Heart left ventricle (tissue), 16 donors: ENCODE results near the gene ZDHHC5. TPM values are rescaled to one million over a fixed set of nuclear protein-coding genes. Genes with fewer than 3 reads are reported as not detected.

Experiments
- ATAC-seq, 4 donors: fragments of 200-7000 bp; cut with Tn5 transposase; one replicate each; pipeline ENCODE4 v1.9.1; 2020 to 2022; ENCODE audit warnings: moderate library complexity in 4 of 4, mild to moderate bottlenecking in 3 of 4, moderate number of reproducible peaks in 1 of 4
- DNase-seq, 5 donors: peaks; one replicate each; pipeline ENCODE4 v3.0.0-alpha.2; 2020
- H3K27ac ChIP-seq, 12 donors: fragments of 200-600 bp; sonication (generic) in 4 of 12; one replicate each; pipeline versions ENCODE4 v1.5.0 to v1.8.0; 2016 to 2022; ENCODE audit warnings: mild to moderate bottlenecking in 2 of 12
- H3K27me3 ChIP-seq, 9 donors: fragments of 200-600 bp; sonication (generic) in 2 of 9; one replicate each; pipeline versions ENCODE4 v1.5.1 to v1.8.0; 2016 to 2022; ENCODE audit warnings: mild to moderate bottlenecking in 3 of 9
- H3K36me3 ChIP-seq, 9 donors: fragments of 200-600 bp; sonication (generic) in 2 of 9; one replicate each; pipeline versions ENCODE4 v1.5.0 to v1.8.0; 2018 to 2022; ENCODE audit warnings: mild to moderate bottlenecking in 2 of 9
- H3K4me1 ChIP-seq, 12 donors: fragments of 200-600 bp; sonication (generic) in 4 of 12; one replicate each; pipeline versions ENCODE4 v1.5.0 to v1.8.0; 2016 to 2022; ENCODE audit warnings: mild to moderate bottlenecking in 3 of 12
- H3K4me3 ChIP-seq, 12 donors: fragments of 200-600 bp; sonication (generic) in 4 of 12; one replicate each; pipeline versions ENCODE4 v1.5.0 to v1.8.0; 2017 to 2022; ENCODE audit warnings: mild to moderate bottlenecking in 9 of 12, moderate library complexity in 4 of 12
- H3K9me3 ChIP-seq, 12 donors: fragments of 200-600 bp; sonication (generic) in 4 of 12; one replicate each; pipeline versions ENCODE4 v1.5.0 to v1.8.0; 2016 to 2022; ENCODE audit warnings: mild to moderate bottlenecking in 1 of 12
- POLR2A ChIP-seq, 2 donors: fragments of 450-650 bp; IDR thresholded peaks; one replicate each; pipeline ENCODE4 v1.6.1; 2017; ENCODE audit warnings: antibody characterized with exemption in 2 of 2, mild to moderate bottlenecking in 2 of 2, moderate library complexity in 2 of 2
- WGBS, 4 donors: extraction: QIAGEN DNeasy Blood & Tissue Kit in 2 of 4; methylation state at CpG; one replicate each; pipeline versions ENCODE4 v1.1.5 to v1.1.7; 2013 to 2018; 5-methylcytosine and 5-hydroxymethylcytosine counted together
- intact Hi-C, 10 donors: fragments of 100-400 bp; cut with DNase I; formaldehyde crosslinking; loops; one replicate each; pipeline versions ENCODE4 v1.11.1 to v1.14.2; 2022
- polyA plus RNA-seq, 2 donors: library from polyadenylated mRNA; stranded (reverse); fragments of 200-250 nt; gene quantifications; one replicate each; pipeline ENCODE4 v1.2.3, GENCODE V29; 2013
- total RNA-seq, 9 donors: library from RNA; depleted of rRNA in 2 of 9; stranded (reverse); fragments of >200 nt in 2 of 9; fragmentation: NEBNext Ultra II Directional in 3 of 9; extraction: Animal tissue kit (Norgen Biotek cat#: 25700) in 3 of 9; gene quantifications; one replicate each; pipeline versions ENCODE4 v1.1.0 to v1.2.4, GENCODE V29; 2016 to 2023
- TF ChIP-seq, protein P1 (sequence below), 12 donors: fragments of 200-600 bp; sonication (generic) in 4 of 12; IDR thresholded peaks; one replicate each; pipeline versions ENCODE4 v1.5.0 to v1.8.0; 2018 to 2022; ENCODE audit warnings: antibody characterized with exemption in 12 of 12, mild to moderate bottlenecking in 5 of 12
- donor health status: ischemic (EF 13 %, LVEDD 7.1; RV severe dilation, severe dysfunction).
- donor health status: healthy with polysubstance abuse.
- donor health status: DM: no; HTN: yes; CAD: no.
- donor health status: DM: no; HTN: no; CAD: no.
- donor health status: ischemic (EF 25% LVEDD 6.9; RV normal size, moderate dysfunction).
- donor health status: ischemic (EF 25% LVEDD 5.7; RV mildly dilated, moderate dysfunction).
- donor health status: healthy.
- donor health status: DM: yes; HTN: yes; CAD: no.
- donor health status: ischemic (EF 35%, LVEDD 5.7; RV mildly dilated, moderate dysfunction).
- donor health status: nonischemic (EF 11% LVEDD 7.7; RV severe dilation, severe dysfunction).
- donor health status: DM: yes; HTN: yes; CAD: no.
- donor health status: PGD.
- donor health status: ischemic (EF 29% LVEDD 5.4; RV normal size, mild dysfunction).
- donor health status: nonischemic (EF 23%, LVEDD 6.1; RV moderate dilation, normal function).

The ZDHHC5 gene
- total and polyA plus RNA-seq, 11 donors: 21.9 to 63.6 (median 45.7) TPM

DNA sequence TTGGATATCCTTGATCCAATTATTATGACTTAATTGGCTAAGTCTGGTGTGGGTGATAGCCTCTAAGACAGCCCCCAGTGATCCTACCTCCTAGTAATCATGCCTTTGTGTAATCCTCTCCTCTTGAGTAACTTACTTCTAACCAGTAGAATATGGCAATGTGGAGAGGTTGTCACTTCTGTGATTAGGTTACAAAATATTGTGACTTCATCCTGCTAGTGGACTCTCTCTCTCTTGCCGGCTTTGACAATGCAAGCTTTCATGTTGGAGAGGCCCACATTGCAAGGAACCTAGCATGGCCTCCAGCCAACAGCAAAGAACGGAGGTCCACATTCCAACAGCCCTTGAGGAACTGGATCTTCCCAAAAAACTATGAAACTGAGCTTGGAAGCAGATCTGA lies 37.7 kb upstream of the ZDHHC5 start:
- no peak overlapping the region for H3K27ac ChIP-seq
- H3K27me3 ChIP-seq: no peaks in the 10 kb centered on the region
- no peak overlapping the region for H3K4me3 ChIP-seq
- ATAC-seq (no peak), DNase-seq (no peak)
- no peaks in the 10 kb centered on the region for H3K4me1 ChIP-seq
- no peak for TF ChIP-seq POLR2A (IDR thresholded peaks at IDR 0.05)
- TF ChIP-seq, protein P1, sequence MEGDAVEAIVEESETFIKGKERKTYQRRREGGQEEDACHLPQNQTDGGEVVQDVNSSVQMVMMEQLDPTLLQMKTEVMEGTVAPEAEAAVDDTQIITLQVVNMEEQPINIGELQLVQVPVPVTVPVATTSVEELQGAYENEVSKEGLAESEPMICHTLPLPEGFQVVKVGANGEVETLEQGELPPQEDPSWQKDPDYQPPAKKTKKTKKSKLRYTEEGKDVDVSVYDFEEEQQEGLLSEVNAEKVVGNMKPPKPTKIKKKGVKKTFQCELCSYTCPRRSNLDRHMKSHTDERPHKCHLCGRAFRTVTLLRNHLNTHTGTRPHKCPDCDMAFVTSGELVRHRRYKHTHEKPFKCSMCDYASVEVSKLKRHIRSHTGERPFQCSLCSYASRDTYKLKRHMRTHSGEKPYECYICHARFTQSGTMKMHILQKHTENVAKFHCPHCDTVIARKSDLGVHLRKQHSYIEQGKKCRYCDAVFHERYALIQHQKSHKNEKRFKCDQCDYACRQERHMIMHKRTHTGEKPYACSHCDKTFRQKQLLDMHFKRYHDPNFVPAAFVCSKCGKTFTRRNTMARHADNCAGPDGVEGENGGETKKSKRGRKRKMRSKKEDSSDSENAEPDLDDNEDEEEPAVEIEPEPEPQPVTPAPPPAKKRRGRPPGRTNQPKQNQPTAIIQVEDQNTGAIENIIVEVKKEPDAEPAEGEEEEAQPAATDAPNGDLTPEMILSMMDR (IDR thresholded peaks at IDR 0.05): no peak
- intact Hi-C loops: loop anchor here in 1 of 10 donors (5.0 kb wide), 1 partner anchor 48 kb away; no protein-coding TSS in a partner anchor
- H3K36me3 ChIP-seq: no peaks in the 10 kb centered on the region
- WGBS, 4 donors: 51 to 66% (median 61%) methylated on average over 2 of the region's 2 CpGs
- no peaks in the 10 kb centered on the region for H3K9me3 ChIP-seq

DNA sequence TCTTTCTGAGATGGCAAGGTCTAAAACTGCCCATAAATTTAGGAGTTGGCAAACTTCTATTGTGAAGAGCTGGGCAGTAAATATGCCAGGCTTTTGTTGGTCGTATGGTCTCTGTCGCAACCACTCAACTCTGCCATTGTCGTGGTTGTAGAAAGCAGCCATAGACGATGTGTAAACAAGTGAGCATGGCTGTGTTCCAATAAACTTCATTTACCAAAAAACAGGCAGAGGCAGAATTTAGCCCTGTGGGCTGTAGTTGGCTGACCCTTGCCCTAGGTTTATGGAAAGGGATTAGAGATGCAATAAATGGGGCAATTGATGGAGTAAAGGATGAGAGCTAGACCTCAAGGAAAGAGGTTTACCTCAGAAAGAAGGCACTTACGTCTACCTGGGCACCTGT lies 35.8 kb upstream of the ZDHHC5 start:
- 75 to 83% (median 81%) methylated on average over 5 of the region's 5 CpGs for WGBS, 4 donors
- Histone ChIP-seq H3K9me3 (no peaks in the 10 kb centered on the region), H3K27ac (no peak overlapping the region), H3K36me3 (no peaks in the 10 kb centered on the region), H3K4me3 (no peak overlapping the region), H3K4me1 (no peaks in the 10 kb centered on the region), H3K27me3 (no peaks in the 10 kb centered on the region)
- TF ChIP-seq, protein P1 (IDR thresholded peaks at IDR 0.05): no peak
- TF ChIP-seq POLR2A (IDR thresholded peaks at IDR 0.05): no peak
- ATAC-seq (no peak), DNase-seq (no peak)
- intact Hi-C loops: loop anchor here in 1 of 10 donors (5.0 kb wide), 1 partner anchor 50 kb away; no protein-coding TSS in a partner anchor

GRCh38 chr11:57633394-57634070 lies 34.4 kb upstream of the ZDHHC5 start:
- Histone ChIP-seq H3K36me3 (no peaks in the 10 kb centered on the region), H3K27ac (no peak overlapping the region), H3K9me3 (no peaks in the 10 kb centered on the region), H3K4me3 (no peak overlapping the region), H3K27me3 (peaks cover 0 to 6% (median 0%) of the 10 kb centered on the region in 9 donors), H3K4me1 (peaks cover 0 to 10% (median 6%) of the 10 kb centered on the region in 12 donors)
- TF ChIP-seq POLR2A (IDR thresholded peaks at IDR 0.05): no peak
- TF ChIP-seq, protein P1 (IDR thresholded peaks at IDR 0.05): no peak
- DNase-seq (no peak), ATAC-seq (no peak)
- intact Hi-C loops: loop anchor here in 1 of 10 donors (5.0 kb wide), 1 partner anchor 51 kb away; no protein-coding TSS in a partner anchor
- WGBS, 4 donors: 81 to 83% (median 82%) methylated on average over 6 of the region's 6 CpGs

DNA sequence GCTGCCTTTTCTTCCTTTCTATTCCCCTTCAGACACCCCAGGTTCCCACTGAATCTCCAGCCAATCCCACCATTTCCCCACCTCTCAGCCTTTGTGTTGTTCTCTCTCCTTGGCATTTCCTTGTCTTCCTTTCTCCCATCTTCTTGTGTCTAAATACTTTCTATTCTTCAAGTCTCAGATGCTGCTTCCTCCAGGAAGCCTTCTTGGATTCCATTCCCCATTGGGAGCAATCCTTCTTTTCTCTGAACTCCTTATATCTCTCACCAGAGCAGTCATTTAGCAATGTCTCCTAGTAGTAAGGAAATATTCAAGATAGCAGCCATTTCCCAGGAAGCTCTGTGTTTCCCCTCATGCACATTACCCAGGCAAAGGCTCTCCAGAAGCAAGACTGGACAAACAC lies 33.6 kb upstream of the ZDHHC5 start:
- Histone ChIP-seq H3K36me3 (no peaks in the 10 kb centered on the region), H3K4me3 (no peak overlapping the region), H3K4me1 (peaks cover 0 to 14% (median 8%) of the 10 kb centered on the region in 12 donors), H3K9me3 (no peaks in the 10 kb centered on the region), H3K27ac (no peak overlapping the region), H3K27me3 (peaks cover 0 to 6% (median 0%) of the 10 kb centered on the region in 9 donors)
- DNase-seq (no peak), ATAC-seq (no peak)
- intact Hi-C loops: loop anchor here in 1 of 10 donors (5.0 kb wide), 1 partner anchor 52 kb away; no protein-coding TSS in a partner anchor
- TF ChIP-seq POLR2A (IDR thresholded peaks at IDR 0.05): no peak
- TF ChIP-seq, protein P1 (IDR thresholded peaks at IDR 0.05): no peak
